Activated CD4-positive, CD25-positive, alpha-beta regulatory T cell treated with anti-CD3 and anti-CD28 coated beads, Interleukin-2, amount 50 U/mL, for 24 hours (primary cell): Measurements from ENCODE around the gene GNB1L.

Experiments
- ATAC-seq, 2 donors: fragments of 150-1000 bp; cut with Tn5 transposase; one replicate each; pipeline ENCODE4 v1.10.0; 2021; ENCODE audit warnings: mild to moderate bottlenecking in 1 of 2, moderate library complexity in 1 of 2

GNB1L gene

DNA sequence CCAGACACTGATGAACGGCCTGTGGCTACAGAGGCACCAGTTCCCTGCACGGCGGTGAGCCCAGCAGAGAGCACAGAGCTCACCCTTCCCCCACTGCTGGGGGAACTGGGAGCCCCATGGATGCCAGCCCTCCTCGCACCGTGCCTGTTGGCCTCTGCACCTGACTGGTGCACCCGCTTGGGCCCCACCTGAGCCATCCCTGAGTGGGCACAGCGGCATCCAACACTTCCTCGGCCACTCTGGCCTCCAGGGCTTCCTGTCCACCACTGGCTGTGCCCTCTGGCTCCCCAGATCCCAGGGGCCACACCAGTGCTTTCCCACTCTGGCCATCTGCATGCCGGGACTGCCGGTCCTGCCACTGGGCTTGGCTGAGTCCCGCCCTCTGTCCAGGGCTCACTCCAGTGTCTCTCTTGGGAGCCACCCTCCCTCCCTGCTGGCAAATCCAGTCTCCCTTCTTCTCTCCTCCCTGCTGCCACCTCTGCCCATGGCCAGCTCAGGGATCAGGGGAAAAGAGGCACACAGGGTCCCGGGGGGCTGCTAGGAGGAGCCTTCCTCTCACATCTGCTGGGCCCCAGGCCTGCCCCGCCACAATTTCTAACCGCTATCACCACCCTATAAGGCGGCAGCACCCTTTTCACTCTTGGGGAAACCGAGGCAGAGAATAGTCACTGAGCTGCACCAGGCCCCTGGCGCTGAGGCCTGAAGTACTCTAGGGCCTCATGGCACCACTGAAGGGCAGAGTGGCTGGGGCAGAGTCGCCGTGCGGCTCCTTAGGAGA is 33.0 kb downstream of the GNB1L start:
- no peak for ATAC-seq

DNA sequence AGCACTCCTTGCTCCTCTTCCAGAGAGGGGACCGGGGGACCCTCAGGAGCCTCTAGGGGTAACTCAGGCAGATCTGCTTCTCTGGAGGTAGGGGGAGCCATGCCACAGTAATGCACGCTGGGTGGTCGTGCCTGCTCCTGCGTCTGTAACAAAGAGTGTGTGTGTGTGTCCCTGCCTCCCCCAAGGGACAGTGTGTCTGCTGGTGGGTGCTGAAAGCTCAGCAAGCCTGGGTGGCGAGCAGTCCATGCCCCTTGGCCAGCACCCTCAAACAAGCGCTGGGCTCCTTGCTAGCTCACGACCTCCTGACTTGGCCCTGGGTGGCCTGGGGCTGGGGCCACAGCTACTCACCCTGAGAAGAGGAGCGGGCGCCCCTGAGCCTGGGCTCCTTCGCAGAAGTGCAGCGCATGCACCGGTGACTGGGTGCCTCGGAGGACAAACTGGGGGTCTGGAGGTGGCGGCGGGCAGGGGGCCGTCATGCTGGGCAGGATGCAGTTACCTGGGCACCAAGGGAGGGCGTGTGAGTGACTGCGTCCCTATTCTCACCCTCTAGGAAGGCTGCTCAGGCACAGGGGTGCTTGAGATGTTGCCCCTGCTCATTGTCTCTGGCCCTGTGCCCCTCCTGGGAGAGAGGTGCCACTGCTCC is 33.7 kb downstream of the GNB1L start:
- ATAC-seq: no peak

DNA sequence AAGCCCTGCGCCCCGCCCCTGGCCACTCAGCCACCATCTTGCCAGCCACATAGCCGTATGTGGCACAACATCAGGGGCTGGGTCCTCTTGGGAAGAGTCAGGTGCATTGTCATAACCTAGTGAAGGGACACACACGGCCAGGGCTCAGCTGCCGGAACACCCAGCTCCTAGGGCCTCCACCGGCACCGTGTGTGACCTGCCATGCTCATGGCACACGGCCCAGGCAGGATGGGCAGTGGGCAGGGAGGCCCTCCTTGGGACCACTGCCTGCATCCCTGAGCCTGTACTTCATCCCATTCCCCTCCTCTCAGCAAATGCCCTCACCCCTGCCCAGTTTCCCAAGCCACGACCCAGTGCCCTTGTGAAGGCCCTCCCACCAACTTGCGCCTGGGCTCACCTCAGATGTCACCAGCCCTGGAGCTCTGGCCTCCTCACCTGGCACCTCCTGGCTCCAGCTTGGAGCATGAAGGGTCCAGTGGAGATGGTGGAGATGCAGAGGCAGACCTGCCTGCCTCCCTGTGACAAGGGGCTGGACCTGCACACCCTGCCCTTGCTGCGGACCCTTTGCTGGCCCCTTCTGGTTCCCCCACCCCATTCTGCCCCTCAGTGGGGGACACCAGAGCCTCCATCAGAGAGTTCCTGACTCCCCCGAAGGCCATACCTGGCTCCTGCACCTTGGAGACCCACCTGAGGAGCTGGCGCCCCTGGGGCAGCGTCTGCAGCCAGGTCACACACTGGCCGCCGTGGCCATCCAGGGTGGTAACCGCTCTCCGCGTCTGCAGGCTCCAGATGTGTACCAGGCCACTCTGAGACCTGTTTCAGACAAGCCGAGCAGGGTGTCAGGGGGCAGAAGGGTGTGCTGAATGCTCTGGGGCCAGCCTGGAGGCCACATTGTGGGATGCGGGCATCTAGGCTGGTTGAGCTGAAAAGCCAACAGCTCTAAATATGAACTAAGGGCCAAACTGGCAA is 34.5 kb downstream of the GNB1L start:
- no peak for ATAC-seq

- no peak for ATAC-seq
Measured at GRCh38 chr22:19819208-19819910, 35.3 kb downstream of the GNB1L start.

DNA sequence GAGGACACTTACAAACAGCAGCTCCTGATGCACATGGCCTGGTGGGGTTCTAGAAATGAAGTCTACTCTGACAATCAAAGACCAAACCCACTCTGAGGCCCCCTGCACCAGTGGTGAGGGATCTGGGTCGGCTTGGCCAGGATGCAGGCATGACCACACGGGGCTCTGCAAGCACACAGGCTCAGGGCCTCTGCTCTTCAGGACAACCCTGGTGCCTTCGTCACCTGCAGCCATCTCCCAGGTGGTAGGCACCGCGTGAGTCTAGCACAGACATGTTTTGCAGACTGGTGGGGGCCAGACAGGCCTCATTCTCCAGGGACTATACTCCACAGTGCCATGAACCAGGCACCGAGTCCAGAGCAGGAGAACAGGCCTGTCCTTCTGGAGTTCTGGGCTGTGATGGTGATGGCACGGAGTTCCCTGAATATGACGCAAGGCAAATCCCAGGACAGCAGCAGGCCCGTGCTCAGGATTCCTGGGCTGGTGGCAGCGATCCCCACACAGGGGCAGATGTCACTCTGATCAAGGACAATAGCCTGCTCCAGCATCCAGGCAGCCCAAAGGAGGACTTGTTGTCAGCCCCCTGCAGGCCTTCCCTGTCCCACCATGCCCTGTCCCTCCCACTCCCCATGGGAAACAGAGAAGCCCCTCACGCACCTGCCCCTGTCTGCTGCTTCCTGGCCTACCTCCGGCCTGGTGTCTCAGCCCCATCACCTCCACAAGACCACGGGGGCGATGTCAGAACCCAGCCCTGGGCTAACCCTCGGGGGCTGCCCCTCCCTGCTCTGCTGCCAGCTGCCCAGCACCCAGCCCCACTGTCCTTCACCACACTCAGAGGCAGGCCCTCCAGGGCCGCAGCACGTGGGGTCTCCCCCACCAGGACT is 36.1 kb downstream of the GNB1L start:
- no peak for ATAC-seq

DNA sequence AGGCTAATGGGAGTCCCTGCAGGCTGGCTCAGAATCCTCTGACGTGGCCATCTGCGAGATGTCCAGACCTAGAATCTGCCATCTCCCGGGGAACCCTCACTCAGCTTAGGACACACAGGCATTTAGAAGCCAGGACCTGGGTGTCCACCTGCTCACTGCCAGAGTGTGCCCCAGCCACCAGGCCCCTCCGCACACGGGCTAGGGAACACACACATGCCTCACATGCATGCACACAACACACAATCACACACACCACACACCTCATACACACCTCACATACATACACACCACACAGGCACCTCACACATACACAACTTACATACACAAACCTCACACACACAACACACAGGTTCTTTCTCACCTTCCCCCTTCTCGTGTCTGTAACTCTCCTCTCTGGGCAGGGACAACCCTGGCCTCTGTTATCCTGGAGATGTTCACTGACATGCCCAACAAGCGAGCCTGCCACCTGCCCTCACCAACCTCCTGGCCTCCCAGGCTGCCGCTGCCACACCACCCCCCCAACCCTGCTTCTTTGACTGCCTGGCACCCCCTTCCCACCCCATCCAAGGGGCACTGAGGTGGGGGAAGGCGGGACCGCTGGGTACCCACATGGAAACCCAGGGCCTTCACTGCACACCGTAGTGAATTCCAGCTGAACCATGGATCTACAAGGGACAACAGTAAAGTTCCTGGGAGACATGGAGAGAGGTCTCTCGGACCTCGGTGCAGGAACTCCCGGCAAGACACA is 38.1 kb downstream of the GNB1L start:
- ATAC-seq: no peak

GRCh38 chr22:19815823-19816290 is 38.8 kb downstream of the GNB1L start:
- no peak for ATAC-seq

GRCh38 chr22:19815093-19815822 is 39.4 kb downstream of the GNB1L start:
- no peak for ATAC-seq

DNA sequence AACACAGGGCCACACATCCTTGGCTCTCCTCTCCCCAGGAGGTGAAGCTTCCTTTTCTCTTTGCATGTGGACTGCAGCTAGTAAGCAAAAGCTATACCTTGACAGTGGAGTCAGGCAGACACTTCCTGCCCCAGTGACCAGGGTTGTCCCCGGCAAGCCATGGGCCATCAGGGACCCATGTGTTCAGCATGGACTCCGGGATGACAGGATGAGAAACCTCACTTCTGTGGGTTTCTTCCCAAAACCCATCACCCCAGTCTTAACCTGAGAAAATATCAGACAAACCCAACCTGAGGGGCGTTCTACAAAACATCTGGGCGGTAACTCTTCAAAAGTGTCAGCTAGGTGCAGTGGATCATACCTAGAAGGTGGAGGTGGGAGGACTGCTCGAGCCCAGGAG is 40.2 kb downstream of the GNB1L start:
- ATAC-seq: no peak

DNA sequence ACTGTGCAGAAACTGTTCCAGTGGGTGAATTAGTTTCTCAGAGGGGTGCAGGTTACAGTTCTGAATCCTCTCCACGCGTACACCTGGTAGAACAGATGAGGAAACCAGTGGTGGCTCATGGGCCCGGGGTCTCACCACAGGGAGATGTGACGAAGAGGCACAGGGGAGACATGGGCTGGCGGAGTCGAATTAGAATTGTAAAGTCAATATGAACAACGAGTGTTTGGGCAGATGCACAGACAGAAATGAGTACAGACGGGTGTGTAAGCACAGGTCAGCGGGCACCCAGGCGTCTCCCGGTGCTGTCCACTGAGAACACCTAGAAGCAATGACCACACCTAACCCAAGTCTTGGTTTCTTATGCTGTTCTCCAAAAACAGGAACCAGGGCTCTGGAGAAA is 41.8 kb downstream of the GNB1L start:
- ATAC-seq: no peak

DNA sequence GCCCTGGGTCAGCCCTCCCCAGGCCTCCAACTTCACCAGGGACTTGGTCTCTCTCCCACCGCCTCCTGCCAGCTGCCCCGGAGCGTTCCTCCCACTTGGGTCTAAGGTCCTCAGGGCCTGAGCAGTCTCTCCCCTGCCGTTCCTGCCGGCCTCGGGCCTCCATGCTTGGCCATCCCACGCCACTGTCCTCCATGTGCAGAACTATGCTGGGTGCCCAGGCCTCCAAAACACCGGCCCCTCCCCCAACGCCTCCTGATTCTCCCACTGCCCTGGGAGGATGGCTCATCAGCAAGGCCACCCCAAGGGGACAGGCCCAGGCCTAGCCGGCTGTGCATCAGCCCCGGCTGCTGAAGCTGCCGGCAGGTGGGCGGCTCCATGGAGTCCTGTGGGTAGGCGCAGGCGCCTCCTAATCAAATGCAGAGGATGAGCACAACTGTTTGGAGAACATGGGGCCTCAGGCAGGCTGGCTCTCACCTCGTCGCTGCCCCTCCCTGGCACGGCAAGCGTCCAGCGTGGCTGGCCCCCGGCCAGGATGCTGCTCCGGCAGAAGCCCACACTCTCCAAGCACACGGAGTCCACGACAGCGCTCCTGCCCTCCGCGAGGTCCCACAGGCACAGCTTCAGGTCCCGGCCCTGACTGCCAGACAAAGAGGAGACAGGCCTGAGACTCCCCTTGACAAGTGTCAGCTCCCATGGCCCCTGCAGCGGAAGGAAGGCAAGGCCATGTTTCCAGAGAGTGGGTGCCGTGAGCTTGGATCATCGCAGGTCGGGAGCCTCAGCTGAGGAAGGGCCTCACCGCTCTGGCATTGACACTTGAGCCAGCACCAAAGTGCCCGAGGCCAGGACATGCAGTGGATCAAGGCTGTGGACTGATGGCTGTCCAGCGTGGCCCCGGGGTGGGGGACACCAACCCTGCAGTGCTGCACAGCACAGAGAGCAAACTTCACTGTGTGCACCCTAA is 42.6 kb downstream of the GNB1L start:
- no peak for ATAC-seq

DNA sequence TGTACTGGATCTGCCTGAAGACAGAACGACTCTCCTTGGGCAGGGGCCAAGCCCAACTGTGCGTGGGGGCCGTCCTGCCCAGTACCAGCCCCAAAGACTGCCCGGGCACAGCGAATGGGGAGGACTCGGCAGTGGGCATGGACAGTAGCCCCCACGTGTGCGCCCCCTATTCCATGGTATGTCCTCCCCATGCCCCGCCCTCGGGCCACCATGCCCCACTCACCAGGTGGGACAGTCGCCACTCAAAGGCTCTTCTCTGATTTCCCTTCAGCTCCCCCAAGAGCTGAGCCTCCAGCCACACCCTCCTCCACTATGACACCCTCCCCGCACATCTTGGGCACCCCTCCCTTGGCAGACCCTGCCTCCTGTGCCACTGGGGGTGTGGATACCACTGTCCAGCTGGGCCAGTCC is 43.5 kb downstream of the GNB1L start:
- no peak for ATAC-seq

GRCh38 chr22:19810381-19811201 is 44.1 kb downstream of the GNB1L start:
- peak in 1 of 2 donors; percentile 43 for ATAC-seq

DNA sequence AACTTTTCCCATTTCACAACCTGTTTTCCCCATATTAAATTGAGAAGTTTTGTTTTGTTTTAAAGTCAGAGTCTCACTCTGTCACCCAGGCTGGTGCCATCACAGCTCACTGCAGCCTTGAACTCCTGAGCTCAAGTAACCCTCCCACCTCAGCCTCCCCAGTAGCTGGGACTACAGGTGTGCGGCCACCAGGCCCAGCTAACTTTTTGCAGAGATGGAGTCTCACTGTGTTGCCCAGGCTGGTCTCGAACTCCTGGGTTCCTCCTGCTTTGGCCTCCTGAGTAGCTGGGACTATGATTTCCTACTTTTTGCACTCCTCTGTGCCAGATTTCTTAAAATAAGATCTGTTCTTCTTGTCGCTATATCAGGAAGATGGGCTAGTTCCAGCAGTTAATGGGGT is 44.9 kb downstream of the GNB1L start:
- no peak for ATAC-seq

GRCh38 chr22:19808873-19809478 is 45.7 kb downstream of the GNB1L start:
- no peak for ATAC-seq

GRCh38 chr22:19807914-19808872 is 46.5 kb downstream of the GNB1L start:
- no peak for ATAC-seq
